Measurements from ENCODE around the gene YDJC. TPM values are rescaled to one million over a fixed set of nuclear protein-coding genes. Genes with fewer than 3 reads are reported as not detected.
"Not testable (repeated sequence)": the region's sequence is repeated elsewhere in the genome, so short reads cannot be mapped to it uniquely, and the experiment has no call there.

The YDJC gene
- total RNA-seq, 1 donor from 2014 or later = 4.5 TPM

GRCh38 chr22:21641789-21642583 is 12.2 kb upstream of the YDJC start, which contains the start of gene SDF2L1:
Gene SDF2L1 (plus strand): TSS chr22:21642302. CDS start chr22:21642337, 35 bp downstream.
- H3K4me1 ChIP-seq = peaks cover 31% of the 10 kb centered on the region
- H3K4me3 ChIP-seq = peak within 1 kb of the TSS; percentile 92
- H3K27ac ChIP-seq (replicated peaks) = peak within 1 kb of the TSS; percentile 80
- H3K36me3 ChIP-seq = peaks cover 25% of the 10 kb centered on the region
- peak; percentile 98 for DNase-seq
- no peaks in the 10 kb centered on the region for H3K9me3 ChIP-seq (replicated peaks)
- no peaks in the 10 kb centered on the region for H3K27me3 ChIP-seq (ENCODE audit: low read depth)
- intact Hi-C loops (cut with micrococcal nuclease) = no loop called here
- TF ChIP-seq CTCF (IDR thresholded peaks at IDR 0.05; ENCODE audit: borderline replicate concordance) = peak; percentile 41

DNA sequence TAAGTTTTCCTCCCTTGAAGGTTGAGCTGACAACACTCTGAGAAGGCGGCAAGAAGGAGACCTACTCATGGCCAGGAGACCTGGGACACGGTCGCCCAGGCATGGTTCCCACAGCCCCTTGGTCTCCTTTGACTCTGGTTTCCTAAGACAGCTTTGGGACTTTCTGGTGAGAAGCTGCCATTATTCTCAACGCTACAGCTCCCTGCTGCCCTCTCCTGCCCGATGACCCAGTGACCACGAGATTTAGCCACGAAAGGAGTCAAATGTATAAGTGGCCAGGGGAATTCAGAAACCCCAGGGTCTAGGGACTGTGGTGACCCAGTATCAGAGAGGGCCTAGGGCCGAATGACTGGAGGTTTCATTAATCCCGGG is 11.6 kb upstream of the YDJC start:
- intact Hi-C loops (cut with micrococcal nuclease) = no loop called here

GRCh38 chr22:21640810-21641209 is 11.0 kb upstream of the YDJC start:
- H3K27me3 ChIP-seq (ENCODE audit: low read depth) = no peaks in the 10 kb centered on the region
- no peak for TF ChIP-seq CTCF (IDR thresholded peaks at IDR 0.05; ENCODE audit: borderline replicate concordance)
- H3K36me3 ChIP-seq = peaks cover 21% of the 10 kb centered on the region
- no peak overlapping the region for H3K27ac ChIP-seq (replicated peaks)
- DNase-seq = no peak
- intact Hi-C loops (cut with micrococcal nuclease) = no loop called here
- H3K9me3 ChIP-seq (replicated peaks) = no peaks in the 10 kb centered on the region
- no peak overlapping the region for H3K4me3 ChIP-seq
- peaks cover 25% of the 10 kb centered on the region for H3K4me1 ChIP-seq

More for the DNA sequence above, 11.6 kb upstream of the YDJC start:
- DNase-seq = no peak
- H3K27me3 ChIP-seq (ENCODE audit: low read depth) = no peaks in the 10 kb centered on the region
- peaks cover 25% of the 10 kb centered on the region for H3K36me3 ChIP-seq
- H3K4me3 ChIP-seq = peak overlapping the region; percentile 92
- TF ChIP-seq CTCF (IDR thresholded peaks at IDR 0.05; ENCODE audit: borderline replicate concordance) = peak; percentile 57
- H3K27ac ChIP-seq (replicated peaks) = peak overlapping the region; percentile 80
- peaks cover 25% of the 10 kb centered on the region for H3K4me1 ChIP-seq
- H3K9me3 ChIP-seq (replicated peaks) = no peaks in the 10 kb centered on the region

DNA sequence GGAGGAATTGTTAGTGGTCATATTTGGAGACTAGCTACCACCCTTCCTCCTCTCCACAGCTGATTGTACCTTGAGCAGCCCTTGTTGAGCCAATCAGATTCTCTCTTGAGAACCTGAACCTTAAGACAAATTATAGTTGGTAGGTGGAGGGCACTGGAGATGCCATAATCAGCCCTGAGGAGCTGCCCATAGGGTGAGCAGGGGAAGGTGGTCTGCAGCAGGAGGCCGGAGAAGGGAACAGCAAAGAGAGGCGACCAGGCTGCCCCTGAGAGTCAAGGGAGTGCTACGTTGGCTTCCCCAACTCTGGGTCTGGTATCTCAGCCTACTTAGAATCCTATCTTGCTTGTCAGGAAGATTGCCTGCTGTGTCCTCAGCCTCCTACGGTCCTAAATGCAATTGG is 9.5 kb upstream of the YDJC start:
- peaks cover 25% of the 10 kb centered on the region for H3K4me1 ChIP-seq
- no peaks in the 10 kb centered on the region for H3K9me3 ChIP-seq (replicated peaks)
- H3K27me3 ChIP-seq (ENCODE audit: low read depth) = no peaks in the 10 kb centered on the region
- no peak for DNase-seq
- no peak for TF ChIP-seq CTCF (IDR thresholded peaks at IDR 0.05; ENCODE audit: borderline replicate concordance)
- peaks cover 8% of the 10 kb centered on the region for H3K36me3 ChIP-seq
- no peak overlapping the region for H3K27ac ChIP-seq (replicated peaks)
- no peak overlapping the region for H3K4me3 ChIP-seq
- intact Hi-C loops (cut with micrococcal nuclease) = no loop called here

- DNase-seq; H3K9me3 ChIP-seq (replicated peaks); intact Hi-C loops (cut with micrococcal nuclease); H3K4me3 ChIP-seq; H3K27me3 ChIP-seq (ENCODE audit: low read depth); H3K27ac ChIP-seq (replicated peaks); H3K36me3 ChIP-seq: not testable (repeated sequence)
- H3K4me1 ChIP-seq = peaks cover 13% of the 10 kb centered on the region
These were observed 7.6 kb upstream of the YDJC start for GRCh38 chr22:21637450-21637849.

- Histone ChIP-seq H3K36me3 (no peaks in the 10 kb centered on the region), H3K27me3 (ENCODE audit: low read depth) (no peaks in the 10 kb centered on the region), H3K9me3 (replicated peaks) (no peaks in the 10 kb centered on the region), H3K4me1 (peaks cover 10% of the 10 kb centered on the region), H3K4me3 (no peak overlapping the region), H3K27ac (replicated peaks) (no peak overlapping the region)
- intact Hi-C loops (cut with micrococcal nuclease) = no loop called here
- no peak for TF ChIP-seq CTCF (IDR thresholded peaks at IDR 0.05; ENCODE audit: borderline replicate concordance)
- DNase-seq = no peak
These were observed 6.9 kb upstream of the YDJC start for GRCh38 chr22:21636629-21637218.
